HG03469 (cell line): ENCODE measurements around the gene TECTA.
A peak's percentile ranks its signal among the peaks of the same experiment; 100 is the strongest.

Experiments used
- ATAC-seq: cut with Tn5 transposase; IDR thresholded peaks from one replicate; pipeline ENCODE4 v1.9.1; 2021; ENCODE audit warnings: mild to moderate bottlenecking, moderate library complexity, moderate number of reproducible peaks; ENCODE audit not compliant: unreplicated experiment

TECTA gene

GRCh38 chr11:121100943-121101342 is at the start of gene TECTA:
Gene TECTA, plus strand, starts transcription at chr11:121101243. Its CDS starts 1,423 bp downstream, at chr11:121102666.
- no peak for ATAC-seq

- ATAC-seq, result no peak
These were observed 47.8 kb upstream of the TECTA start for GRCh38 chr11:121053244-121053643.

- ATAC-seq, result no peak
These were observed 46.8 kb upstream of the TECTA start for GRCh38 chr11:121054266-121054665.

GRCh38 chr11:121055076-121055475 is 46.0 kb upstream of the TECTA start:
- no peak for ATAC-seq

- ATAC-seq, result no peak
These were observed 43.1 kb upstream of the TECTA start for GRCh38 chr11:121057922-121058321.

- ATAC-seq, result no peak
These were observed 42.1 kb upstream of the TECTA start for GRCh38 chr11:121058941-121059340.

GRCh38 chr11:121059605-121060004 is 41.4 kb upstream of the TECTA start:
- ATAC-seq, result peak; percentile 92

- ATAC-seq, result no peak
These were observed 37.3 kb upstream of the TECTA start for GRCh38 chr11:121063728-121064127.

GRCh38 chr11:121066623-121067022 is 34.4 kb upstream of the TECTA start:
- ATAC-seq, result no peak

- ATAC-seq, result no peak
These were observed 34.0 kb upstream of the TECTA start for GRCh38 chr11:121067026-121067425.

- ATAC-seq, result no peak
These were observed 33.6 kb upstream of the TECTA start for GRCh38 chr11:121067453-121067852.

GRCh38 chr11:121067962-121068647 is 32.9 kb upstream of the TECTA start:
- no peak for ATAC-seq

- ATAC-seq, result no peak
These were observed 32.3 kb upstream of the TECTA start for GRCh38 chr11:121068787-121069186.

- no peak for ATAC-seq
These were observed 29.8 kb upstream of the TECTA start for GRCh38 chr11:121070951-121071845.

GRCh38 chr11:121071846-121072450 is 29.1 kb upstream of the TECTA start:
- no peak for ATAC-seq

- no peak for ATAC-seq
These were observed 19.7 kb upstream of the TECTA start for GRCh38 chr11:121081321-121081720.

GRCh38 chr11:121082219-121082618 is 18.8 kb upstream of the TECTA start:
- no peak for ATAC-seq

GRCh38 chr11:121082670-121083069 is 18.4 kb upstream of the TECTA start:
- no peak for ATAC-seq

- no peak for ATAC-seq
These were observed 14.2 kb upstream of the TECTA start for GRCh38 chr11:121086866-121087265.

GRCh38 chr11:121089566-121089965 is 11.5 kb upstream of the TECTA start:
- ATAC-seq, result no peak

GRCh38 chr11:121090145-121090721 is 10.8 kb upstream of the TECTA start:
- no peak for ATAC-seq
